ENCODE results near the gene CHRM4.

DNA sequence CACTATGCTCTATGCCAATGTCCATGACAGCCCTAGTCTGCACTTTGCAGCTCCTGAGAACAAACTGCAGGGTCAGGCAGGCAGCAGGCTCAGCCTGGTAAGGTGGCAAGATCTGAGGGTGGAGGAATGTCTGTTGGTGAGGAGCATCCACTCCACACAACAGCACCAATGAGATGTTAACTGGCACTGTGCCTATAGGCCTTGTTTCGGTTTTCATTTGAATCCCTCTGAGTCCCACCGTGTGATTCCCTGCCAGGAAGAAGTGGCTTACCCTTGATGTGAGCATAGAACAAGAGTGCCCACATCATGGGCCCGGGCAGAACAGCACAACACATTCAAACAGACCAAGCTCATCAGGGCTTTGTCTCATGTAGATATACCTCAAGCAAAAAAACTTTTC, 44.1 kb upstream of the CHRM4 start:
- TF ChIP-seq, protein P1, sequence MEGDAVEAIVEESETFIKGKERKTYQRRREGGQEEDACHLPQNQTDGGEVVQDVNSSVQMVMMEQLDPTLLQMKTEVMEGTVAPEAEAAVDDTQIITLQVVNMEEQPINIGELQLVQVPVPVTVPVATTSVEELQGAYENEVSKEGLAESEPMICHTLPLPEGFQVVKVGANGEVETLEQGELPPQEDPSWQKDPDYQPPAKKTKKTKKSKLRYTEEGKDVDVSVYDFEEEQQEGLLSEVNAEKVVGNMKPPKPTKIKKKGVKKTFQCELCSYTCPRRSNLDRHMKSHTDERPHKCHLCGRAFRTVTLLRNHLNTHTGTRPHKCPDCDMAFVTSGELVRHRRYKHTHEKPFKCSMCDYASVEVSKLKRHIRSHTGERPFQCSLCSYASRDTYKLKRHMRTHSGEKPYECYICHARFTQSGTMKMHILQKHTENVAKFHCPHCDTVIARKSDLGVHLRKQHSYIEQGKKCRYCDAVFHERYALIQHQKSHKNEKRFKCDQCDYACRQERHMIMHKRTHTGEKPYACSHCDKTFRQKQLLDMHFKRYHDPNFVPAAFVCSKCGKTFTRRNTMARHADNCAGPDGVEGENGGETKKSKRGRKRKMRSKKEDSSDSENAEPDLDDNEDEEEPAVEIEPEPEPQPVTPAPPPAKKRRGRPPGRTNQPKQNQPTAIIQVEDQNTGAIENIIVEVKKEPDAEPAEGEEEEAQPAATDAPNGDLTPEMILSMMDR (IDR thresholded peaks at IDR 0.05), result no peak
- no peak for TF ChIP-seq POLR2A (IDR thresholded peaks at IDR 0.05)
